HTERT RPE-1 (cell line): ENCODE measurements around the gene RAG1.
"Not testable (repeated sequence)": the region's sequence is repeated elsewhere in the genome, so short reads cannot be mapped to it uniquely, and the experiment has no call there.

Source experiments
- in situ Hi-C: fragments of 300-500 bp; cut with MboI; formaldehyde crosslinking; loops from 4 replicates; pipeline ENCODE4 v1.14.3; 2020; ENCODE audit warnings: low sequenced_read_pairs

RAG1 gene

DNA sequence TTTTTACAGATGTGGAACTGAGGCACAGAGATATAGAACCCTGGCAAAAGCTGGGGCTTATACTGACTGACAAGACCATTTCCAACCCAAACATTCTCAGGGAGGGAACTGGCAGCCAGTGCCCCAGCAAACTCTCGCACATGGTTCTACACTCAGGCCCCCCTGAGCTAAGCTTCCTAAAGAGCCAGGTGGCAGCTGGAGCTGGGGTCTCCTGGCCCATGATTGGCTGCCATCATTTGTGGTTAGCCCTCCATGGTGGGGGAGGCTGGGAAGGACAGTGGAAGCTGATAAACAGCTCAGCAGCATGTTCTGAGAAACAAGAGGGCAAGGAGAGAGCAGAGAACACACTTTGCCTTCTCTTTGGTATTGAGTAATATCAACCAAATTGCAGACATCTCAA is at the start of gene RAG1:
TSS of gene RAG1 (plus strand) at position 314 of the 400 bp plus-strand sequence. CDS start 5,298 bp downstream, outside the sequence.
- in situ Hi-C loops, result no loop called here

DNA sequence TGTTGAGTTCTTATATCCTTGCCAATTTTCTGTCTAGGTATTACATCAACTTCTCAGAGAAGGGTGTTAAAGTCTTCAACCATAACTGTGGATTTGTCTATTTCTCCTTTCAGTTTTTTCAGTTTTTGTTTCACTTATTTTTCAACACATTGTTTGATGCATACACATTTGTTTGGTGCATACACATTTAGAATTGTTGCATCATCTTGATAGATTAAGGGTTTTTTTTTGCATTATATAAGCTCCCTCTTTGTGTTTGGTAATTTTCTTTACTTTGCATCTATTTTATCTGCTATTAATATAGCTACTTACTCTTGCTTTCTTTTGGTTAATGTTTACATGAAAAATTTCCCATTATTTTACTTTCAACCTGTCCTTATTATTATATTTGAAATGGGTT is 37.0 kb upstream of the RAG1 start:
- in situ Hi-C loops, result no loop called here

DNA sequence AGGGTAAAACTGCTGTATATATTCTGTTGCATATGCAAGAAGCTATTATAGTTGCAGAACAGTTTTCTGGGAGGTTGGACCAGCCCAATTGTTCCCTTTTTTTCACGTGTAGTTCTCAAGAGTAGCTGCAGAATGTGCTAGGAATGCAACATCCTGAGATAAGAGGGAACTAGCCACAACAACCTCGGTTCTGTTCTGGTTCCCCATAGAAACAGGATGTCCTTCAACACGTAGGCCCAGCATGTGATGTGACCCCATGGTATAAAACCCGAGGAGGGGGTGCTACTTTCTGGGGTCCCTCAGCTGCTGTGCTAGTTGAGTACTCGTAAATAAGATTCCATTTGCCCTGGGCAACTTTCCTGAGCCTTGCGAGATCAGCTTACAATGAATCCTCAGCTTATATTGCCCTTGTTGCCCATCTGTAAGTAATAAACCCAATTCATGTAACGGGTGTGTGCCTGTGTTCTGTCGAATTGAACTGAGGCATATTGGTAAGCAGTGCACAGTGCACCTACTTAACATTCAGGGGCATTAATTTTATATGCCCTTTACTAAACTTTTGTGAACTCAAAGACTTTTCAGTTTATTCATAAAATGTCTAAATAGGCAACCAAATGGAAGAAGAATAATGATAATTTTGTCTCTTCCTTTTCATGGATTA is 34.7 kb upstream of the RAG1 start:
- in situ Hi-C loops, result no loop called here

DNA sequence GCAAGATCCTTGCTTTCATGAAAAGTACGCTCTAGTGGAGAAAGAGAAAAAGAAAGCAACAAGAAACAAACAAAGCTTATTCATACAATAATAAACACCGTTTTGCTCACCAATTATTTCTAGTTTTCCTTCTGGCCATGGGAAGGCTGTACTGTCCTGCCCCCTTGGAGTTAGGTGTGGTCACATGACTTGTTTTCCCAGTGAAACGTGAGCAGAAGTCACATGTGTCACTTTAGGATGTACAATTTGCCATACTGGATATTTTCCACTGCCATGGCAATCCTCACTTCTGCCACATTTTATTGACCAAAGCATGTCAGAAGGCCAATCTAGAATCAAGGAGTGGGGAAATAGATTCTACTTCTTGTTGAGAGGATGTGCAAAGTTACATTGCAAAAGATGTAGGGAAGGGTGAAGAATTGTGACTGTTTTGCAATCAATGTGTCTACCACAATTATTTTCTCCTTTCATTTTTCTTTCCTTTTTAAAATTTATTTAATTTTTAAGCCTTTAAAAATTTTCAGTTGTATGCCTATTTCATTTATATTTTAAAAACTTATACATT is 33.4 kb upstream of the RAG1 start:
- in situ Hi-C loops, result no loop called here

DNA sequence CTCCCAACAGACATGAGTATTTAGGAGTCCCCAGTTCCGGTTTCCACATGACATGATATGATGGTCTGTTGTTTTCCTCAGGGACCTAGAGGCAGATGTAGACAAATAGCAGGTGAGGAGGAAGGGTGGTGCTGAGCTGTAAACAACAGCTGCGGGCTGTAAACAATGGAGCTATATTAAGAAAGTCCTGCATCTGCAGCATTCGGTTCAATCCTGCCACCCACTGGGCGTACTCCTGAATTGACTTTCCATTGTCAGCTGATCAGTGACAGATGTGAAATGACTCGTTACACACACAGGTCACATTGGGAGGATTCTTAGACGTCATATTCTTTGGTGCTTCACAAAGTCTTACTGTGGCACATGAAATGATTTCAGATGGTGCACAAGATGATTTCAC is 26.8 kb upstream of the RAG1 start:
- in situ Hi-C loops, result no loop called here

DNA sequence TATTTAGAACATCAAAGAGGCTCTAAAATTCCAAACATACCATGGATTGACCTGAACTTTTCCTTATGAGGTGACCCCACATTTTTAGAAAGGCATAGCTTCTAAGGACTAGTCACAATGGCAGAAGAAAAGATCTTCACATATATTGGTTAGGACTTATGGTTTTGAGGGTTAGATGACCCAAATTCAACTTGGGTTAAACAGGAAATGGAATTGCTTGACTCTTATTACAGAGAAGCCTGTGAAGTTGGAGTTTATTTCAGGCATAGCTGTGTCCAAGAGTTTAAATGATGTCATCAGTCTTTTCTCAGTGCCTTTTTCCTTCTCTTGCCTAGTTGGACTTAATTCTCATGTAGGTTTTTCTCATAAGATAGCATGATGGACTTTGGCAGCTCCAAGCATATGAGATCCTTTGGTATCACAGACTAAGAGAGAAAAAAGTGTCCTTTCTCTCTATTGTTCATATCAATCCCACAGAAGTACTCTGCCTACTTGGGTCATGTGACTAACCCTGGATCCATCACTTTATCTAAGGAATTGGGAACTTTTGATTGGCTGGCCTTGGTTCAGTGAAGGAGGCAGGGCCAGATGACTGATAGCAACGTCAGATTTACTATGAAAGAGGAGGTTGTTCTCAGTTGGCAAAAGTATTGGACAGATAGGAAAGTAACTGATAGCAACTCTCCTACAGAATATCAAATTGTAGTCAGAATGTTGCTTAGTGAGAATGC is 17.3 kb upstream of the RAG1 start:
- in situ Hi-C loops, result no loop called here

DNA sequence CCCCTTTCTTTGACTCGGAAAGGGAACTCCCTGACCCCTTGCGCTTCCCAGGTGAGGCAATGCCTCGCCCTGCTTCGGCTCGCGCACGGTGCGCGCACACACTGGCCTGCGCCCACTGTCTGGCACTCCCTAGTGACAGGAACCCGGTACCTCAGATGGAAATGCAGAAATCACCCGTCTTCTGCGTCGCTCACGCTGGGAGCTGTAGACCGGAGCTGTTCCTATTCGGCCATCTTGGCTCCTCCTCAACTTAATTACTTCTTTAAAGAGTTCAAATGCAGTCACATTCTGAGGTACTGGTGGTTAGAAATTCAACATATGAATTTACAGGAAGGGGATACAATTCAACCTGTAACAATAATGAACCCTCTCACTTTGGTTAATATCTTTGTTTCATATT is 10.4 kb upstream of the RAG1 start:
- in situ Hi-C loops, result not testable (repeated sequence)

DNA sequence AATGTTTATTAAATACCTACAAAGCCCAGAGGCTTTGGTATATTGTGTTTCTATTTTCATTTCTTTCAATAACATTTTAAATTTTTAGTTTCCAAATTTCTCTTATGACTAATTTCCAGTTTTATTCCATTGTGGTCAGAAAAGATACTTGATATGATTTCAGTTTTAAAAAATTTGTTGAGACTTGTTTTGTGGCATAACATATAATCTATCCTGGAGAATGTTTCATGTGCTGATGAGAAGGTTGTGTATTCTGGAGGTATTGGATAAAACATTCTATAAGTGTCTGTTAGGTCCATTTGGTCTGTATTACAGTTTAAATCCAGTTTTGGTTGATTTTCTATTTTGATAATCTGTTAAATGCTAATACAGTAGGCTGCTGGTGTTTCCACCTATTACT is 9.8 kb upstream of the RAG1 start:
- in situ Hi-C loops, result no loop called here

DNA sequence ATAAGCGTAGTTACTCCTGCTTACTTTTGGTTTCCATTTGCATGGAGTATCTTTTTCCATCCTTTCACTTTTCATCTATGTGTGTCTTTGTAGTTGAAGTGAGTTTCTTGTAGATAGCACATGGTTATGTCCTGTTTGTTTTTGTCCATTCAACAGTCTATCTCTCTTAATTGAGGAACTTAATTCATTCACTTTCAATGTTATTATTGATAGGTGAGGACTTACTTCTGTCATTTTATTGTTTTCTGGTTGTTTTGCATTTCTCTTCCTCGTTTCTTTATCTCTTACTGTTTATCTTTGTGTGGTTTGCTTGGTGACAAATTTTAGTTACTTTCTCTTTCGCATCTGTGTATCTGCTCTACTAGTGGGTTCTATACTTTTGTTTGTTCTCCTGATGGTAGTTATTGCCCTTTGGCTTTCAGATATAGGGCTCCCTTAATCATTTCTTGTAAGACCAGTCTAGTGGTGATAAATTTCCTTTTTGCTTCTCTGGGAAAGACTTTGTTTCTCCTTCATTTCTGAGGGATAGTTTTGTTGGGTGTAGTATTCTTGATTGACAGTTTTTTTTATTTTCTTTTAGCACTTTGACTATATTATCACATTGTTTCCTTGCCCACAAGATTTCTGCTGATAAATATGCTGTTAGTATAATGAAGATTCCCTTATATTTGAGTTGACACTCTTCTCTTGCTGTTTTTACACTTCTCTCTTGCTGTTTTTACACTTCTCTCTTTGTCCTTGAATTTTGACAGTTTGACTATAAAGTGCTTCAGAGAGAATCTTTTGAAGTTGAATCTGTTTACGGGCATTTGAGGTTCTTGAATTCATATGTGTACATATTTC is 9.0 kb upstream of the RAG1 start:
- in situ Hi-C loops, result no loop called here

DNA sequence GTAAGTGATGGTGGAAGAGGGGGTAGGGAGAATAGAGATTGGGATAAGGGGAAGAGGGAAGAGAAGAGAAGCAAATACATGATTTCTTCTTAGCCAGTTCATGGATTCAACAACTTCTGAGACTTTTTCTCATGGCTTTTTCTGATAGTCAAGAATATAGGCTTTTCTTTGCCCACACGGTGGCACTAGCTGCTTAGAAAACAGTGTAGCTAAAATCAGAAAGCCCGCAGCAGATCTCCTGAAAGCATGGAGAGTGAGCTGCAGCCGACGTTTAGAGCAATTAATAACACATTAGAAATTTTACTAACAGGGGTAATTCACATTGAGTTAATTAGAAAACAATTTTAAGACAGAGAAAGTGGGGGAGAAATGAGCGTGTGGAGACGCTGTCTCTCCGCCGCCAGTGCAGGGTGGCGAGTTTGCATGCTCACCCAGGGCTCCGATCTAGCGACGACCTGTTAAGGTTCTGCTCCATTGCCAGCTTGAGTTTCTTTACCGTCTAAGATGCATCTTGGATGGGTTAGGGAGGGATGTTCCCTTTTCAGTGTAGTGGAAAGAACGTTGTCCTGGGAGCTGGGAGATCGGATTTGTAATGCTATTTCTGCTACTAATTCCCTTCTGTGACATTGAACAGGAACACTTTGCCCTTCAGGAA is 3.3 kb upstream of the RAG1 start:
- in situ Hi-C loops, result no loop called here

DNA sequence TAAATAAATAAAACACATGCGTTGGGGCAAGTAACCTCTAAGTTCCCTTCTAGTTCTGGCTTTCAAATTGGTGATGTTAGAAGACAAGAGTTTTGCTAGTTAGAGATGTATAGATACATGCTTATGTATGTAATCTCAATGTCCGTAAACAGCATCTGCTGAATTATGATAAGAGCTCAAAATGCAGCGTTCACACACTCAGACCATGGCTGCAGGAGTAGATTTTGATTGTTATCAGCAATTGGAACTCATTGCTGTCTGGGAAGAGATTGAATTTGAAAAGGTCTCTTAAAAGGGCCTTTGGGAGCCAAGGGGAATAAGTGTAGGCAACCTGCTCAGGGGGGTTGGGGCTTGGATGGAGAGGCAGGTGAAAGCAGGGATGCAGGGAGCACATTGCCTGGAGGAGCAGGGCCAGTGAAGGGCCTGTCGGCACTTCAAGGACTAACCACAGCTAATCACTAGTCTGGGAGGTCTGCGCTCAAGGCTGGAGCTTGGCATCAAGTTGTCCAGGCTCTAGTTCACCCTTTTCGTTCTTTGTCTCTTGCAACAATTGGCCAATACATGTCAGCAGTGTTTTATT is 2.7 kb upstream of the RAG1 start:
- in situ Hi-C loops, result no loop called here

DNA sequence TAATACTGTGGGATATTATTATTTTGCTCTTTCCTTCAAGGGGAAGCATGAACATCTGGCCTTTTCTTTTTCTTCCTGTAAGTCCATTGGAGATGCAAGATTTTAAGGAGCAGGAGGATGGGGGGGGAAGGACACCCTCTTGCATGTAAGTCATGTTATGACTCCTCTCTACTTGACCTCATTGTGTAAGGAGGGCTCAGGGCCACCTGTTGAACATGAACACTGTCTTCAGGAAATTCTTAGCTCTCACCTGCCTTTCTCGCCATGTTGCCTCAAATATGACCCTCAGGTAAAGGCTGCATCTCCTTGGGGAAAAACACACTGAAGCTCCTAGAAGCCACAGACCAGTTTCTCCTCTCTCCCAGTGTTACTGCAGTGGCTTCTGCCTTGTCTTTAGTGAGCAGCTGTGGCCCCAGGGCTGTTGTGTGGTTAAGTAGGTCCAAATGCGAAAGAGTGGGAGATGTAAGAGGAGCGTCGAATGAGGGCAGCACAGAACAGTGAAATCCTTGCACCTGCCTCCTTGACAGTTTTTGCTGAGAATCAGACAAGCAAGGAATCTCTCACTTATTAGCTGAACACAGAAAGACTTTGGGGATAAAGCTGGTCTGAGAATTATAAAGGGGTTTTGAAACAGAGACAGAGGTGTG is 1.3 kb upstream of the RAG1 start:
- in situ Hi-C loops, result no loop called here

DNA sequence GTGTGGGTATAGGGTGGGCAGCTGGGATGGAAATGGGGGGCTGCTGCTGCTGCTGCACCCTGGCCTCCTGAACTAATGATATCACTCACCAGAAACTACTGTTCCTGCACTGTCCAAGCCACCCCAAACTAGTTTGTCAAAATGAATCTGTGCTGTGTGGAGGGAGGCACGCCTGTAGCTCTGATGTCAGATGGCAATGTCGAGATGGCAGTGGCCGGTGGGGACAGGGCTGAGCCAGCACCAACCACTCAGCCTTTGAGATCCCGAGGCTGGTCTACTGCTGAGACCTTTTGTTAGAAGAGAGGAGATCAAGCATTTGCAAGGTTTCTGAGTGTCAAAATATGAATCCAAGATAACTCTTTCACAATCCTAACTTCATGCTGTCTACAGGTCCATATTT is 1.3 kb downstream of the RAG1 start:
- in situ Hi-C loops, result no loop called here

DNA sequence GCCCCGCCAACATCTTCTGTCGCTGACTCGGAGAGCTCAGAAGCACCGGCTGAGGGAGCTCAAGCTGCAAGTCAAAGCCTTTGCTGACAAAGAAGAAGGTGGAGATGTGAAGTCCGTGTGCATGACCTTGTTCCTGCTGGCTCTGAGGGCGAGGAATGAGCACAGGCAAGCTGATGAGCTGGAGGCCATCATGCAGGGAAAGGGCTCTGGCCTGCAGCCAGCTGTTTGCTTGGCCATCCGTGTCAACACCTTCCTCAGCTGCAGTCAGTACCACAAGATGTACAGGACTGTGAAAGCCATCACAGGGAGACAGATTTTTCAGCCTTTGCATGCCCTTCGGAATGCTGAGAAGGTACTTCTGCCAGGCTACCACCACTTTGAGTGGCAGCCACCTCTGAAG is 6.7 kb downstream of the RAG1 start:
- in situ Hi-C loops, result no loop called here

DNA sequence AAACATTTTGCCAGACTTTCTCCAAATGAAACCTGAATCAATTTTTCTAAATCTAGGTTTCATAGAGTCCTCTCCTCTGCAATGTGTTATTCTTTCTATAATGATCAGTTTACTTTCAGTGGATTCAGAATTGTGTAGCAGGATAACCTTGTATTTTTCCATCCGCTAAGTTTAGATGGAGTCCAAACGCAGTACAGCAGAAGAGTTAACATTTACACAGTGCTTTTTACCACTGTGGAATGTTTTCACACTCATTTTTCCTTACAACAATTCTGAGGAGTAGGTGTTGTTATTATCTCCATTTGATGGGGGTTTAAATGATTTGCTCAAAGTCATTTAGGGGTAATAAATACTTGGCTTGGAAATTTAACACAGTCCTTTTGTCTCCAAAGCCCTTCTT is 9.6 kb downstream of the RAG1 start:
- in situ Hi-C loops, result no loop called here

DNA sequence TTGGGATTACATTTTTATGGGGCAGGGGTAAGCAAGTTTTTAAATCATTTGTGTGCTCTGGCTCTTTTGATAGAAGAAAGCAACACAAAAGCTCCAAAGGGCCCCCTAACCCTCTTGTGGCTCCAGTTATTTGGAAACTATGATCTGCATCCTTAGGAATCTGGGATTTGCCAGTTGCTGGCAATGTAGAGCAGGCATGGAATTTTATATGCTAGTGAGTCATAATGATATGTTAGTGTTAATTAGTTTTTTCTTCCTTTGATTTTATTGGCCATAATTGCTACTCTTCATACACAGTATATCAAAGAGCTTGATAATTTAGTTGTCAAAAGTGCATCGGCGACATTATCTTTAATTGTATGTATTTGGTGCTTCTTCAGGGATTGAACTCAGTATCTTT is 10.1 kb downstream of the RAG1 start:
- in situ Hi-C loops, result no loop called here

DNA sequence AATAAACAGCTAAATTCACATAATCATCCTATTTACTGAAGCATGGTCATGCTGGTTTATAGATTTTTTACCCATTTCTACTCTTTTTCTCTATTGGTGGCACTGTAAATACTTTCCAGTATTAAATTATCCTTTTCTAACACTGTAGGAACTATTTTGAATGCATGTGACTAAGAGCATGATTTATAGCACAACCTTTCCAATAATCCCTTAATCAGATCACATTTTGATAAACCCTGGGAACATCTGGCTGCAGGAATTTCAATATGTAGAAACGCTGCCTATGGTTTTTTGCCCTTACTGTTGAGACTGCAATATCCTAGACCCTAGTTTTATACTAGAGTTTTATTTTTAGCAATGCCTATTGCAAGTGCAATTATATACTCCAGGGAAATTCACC is 10.7 kb downstream of the RAG1 start:
- in situ Hi-C loops, result no loop called here

DNA sequence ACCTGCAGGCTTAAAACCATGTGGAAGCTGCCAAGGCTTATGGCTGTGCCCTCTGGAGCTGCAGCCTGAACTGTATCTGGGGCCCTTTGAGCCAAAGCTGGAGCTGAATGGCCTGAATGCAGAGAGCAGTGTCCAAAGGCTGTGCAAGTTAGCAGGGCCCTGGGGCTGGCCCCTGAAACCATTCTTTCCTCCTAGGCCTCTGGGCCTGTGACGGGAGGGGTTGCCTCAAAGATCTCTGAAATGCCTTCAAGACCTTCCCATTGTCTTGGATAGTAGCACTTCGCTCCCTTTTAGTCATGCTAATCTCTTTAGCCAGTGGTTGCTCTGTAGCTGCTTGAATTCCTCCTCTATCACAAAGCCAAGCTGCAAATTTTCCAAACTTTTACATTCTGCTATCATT is 13.7 kb downstream of the RAG1 start:
- in situ Hi-C loops, result no loop called here

DNA sequence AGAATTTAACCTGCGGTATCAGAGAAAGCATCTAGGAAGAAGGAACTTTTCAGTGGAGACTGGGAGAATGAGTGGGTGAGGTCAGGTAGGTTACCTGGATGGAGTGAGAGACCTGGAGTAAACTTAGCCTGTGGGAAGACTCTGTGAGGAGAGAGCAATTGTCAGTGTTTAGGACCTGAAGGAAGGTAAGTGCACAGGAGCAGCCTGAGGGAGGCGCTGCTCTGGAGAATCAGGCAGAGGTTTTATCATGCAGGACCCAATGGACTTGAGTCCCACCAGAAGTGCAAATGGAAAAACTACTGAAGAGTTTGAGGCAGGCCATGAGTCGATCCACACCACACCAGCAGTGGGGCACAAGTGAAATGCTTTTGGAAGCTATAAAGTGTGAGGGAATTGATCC is 15.9 kb downstream of the RAG1 start:
- in situ Hi-C loops, result no loop called here

DNA sequence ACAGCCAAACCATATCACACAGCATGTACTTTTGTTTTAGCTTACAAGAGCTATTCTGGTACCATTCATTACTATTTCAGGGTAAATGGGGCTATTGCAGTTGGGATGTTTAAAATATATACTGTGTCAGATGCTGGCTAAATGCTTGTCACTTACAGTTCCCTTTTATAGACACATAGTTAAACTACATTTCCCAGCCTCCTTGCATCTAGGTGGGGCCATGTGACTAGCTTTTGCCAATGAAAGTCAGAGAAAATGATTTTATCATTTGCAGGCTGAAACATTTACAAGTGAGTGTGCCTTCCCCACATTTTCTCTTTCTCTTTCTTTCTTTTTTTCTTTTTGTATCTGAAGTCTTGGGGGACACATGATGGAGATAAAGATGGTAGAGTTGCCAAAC is 18.7 kb downstream of the RAG1 start:
- in situ Hi-C loops, result no loop called here
